Endodermal cell (in vitro differentiated cells): Measurements from ENCODE around the gene SDK2. TPM values are rescaled to one million over a fixed set of nuclear protein-coding genes. Genes with fewer than 3 reads are reported as not detected.

Experiments
- DNase-seq: peaks from one replicate; pipeline ENCODE4 v3.0.0-alpha.2; 2017
- H3K27ac ChIP-seq: 2 replicates; pipeline ENCODE4 v1.5.1; 2013; ENCODE audit warnings: mild to moderate bottlenecking, low read depth, low read length, moderate library complexity
- H3K27me3 ChIP-seq: 2 replicates; pipeline ENCODE4 v1.6.1; 2013; ENCODE audit warnings: mild to moderate bottlenecking, low read length, moderate library complexity; ENCODE audit not compliant: insufficient read depth, control insufficient read depth, poor library complexity, severe bottlenecking
- H3K36me3 ChIP-seq: 2 replicates; pipeline ENCODE4 v1.7.0; 2013; ENCODE audit warnings: mild to moderate bottlenecking, low read length, moderate library complexity; ENCODE audit not compliant: control insufficient read depth, insufficient read depth
- H3K4me1 ChIP-seq: one replicate; pipeline ENCODE4 v1.7.0; 2013; ENCODE audit warnings: low read length; ENCODE audit not compliant: control insufficient read depth, insufficient read depth
- H3K4me3 ChIP-seq: 2 replicates; pipeline ENCODE4 v1.5.1; 2013; ENCODE audit warnings: mild to moderate bottlenecking, low read length, moderate library complexity
- H3K9ac ChIP-seq: 2 replicates; pipeline ENCODE4 v1.6.1; 2013; ENCODE audit warnings: mild to moderate bottlenecking, low read length, moderate library complexity; ENCODE audit not compliant: poor library complexity, severe bottlenecking; ENCODE audit errors: extremely low read depth
- H3K9me3 ChIP-seq: 2 replicates; pipeline ENCODE4 v1.6.1; 2013; ENCODE audit warnings: mild to moderate bottlenecking, low read length, moderate library complexity; ENCODE audit not compliant: control insufficient read depth
- H3K27ac Mint-ChIP-seq: 2 replicates; pipeline ENCODE4 v1.8.0; 2020; ENCODE audit warnings: mixed read lengths
- H3K27me3 Mint-ChIP-seq: 2 replicates; pipeline ENCODE4 v1.8.0; 2021; ENCODE audit warnings: mild to moderate bottlenecking, mixed read lengths; ENCODE audit not compliant: insufficient read depth
- H3K36me3 Mint-ChIP-seq: 2 replicates; pipeline ENCODE4 v1.8.0; 2020; ENCODE audit warnings: low read depth, mixed read lengths
- H3K4me1 Mint-ChIP-seq: 2 replicates; pipeline ENCODE4 v1.8.0; 2020; ENCODE audit warnings: mixed read lengths
- H3K4me3 Mint-ChIP-seq: 2 replicates; pipeline ENCODE4 v1.8.0; 2020; ENCODE audit warnings: mild to moderate bottlenecking, moderate library complexity, mixed read lengths
- H3K9me3 Mint-ChIP-seq: 2 replicates; pipeline ENCODE4 v1.8.0; 2020; ENCODE audit warnings: mild to moderate bottlenecking, mixed read lengths
- WGBS, 2 experiments: methylation state at CpG; one replicate each; pipeline versions ENCODE4 v1.1.5 to v1.1.7; 2013; ENCODE audit warnings: missing lambda C conversion rate in 2 of 2, mixed read lengths in 1 of 2; ENCODE audit not compliant: insufficient coverage in 1 of 2, insufficient read length in 1 of 2; 5-methylcytosine and 5-hydroxymethylcytosine counted together
- total RNA-seq, 2 donors: library from RNA; stranded (reverse); fragmentation: NEBNext Ultra II Directional in 1 of 2; extraction: Animal tissue kit (Norgen Biotek cat#: 25700) in 1 of 2; gene quantifications; 2 replicates in 1 of 2; 3 replicates in 1 of 2; pipeline ENCODE4 v1.2.1, GENCODE V29; 2021
- TF ChIP-seq, protein P1 (sequence below): fragments of 200-600 bp; sonication (generic); conservative IDR thresholded peaks from 2 replicates; pipeline ENCODE4 v1.5.0; 2021; ENCODE audit warnings: antibody characterized with exemption, mild to moderate bottlenecking

Gene SDK2
- total RNA-seq, 2 donors from 2014 or later = 5.9 to 7.0 TPM

DNA sequence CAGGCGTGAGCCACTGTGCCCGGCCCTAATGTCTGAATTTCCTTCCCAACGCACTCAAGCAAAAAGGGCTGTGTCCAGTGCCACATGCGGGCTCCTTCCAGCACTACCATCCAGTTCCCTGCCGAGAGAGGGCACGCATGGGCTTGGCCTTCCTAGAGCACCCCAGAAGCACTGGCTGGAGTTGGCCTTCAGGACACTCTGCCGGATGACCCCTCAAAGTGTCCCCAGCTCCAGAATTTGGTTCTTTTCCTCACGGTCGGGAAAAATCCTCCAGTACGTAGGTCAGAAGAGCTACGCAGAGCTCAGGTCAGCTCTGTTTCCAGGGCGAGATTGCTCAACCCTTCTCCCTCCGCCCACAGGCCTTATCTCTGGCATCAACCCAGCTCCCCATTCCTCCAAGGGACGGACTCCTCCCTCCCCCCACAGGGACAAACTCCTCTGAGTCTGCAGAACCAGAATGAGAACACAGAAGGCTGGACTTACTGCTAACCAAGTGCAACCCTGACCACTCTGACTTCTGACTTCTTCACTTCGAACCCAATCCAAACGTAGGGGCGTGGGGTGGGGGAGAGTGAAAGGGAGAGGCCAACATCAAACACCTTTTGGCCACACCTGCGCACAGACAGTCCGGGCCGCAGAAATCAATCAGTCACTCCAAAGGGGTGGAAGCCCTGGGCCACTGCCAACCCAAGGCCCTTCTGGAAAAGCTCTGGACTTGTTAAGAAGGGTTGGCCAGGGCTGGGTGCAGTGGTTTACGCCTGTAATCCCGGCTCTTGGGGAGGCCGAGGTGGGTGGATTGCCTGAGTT, 336.0 kb downstream of the SDK2 start:
- Histone ChIP-seq H3K4me3 (peak overlapping the region; percentile 40), H3K27ac (no peak overlapping the region), H3K9ac (no peak overlapping the region), H3K4me1 (peaks cover 37% of the 10 kb centered on the region), H3K9me3 (no peaks in the 10 kb centered on the region), H3K27me3 (no peaks in the 10 kb centered on the region), H3K36me3 (peaks cover 22% of the 10 kb centered on the region)
- H3K9me3 Mint-ChIP-seq = no peaks in the 10 kb centered on the region
- H3K27me3 Mint-ChIP-seq = peaks cover under 1% of the 10 kb centered on the region
- 92 to 96% methylated on average over 20 to 23 of the region's 23 CpGs for WGBS, 2 experiments
- peaks cover 21% of the 10 kb centered on the region for H3K36me3 Mint-ChIP-seq
- H3K4me1 Mint-ChIP-seq = peaks cover 44% of the 10 kb centered on the region
- peak; percentile 55 for DNase-seq
- TF ChIP-seq, protein P1, sequence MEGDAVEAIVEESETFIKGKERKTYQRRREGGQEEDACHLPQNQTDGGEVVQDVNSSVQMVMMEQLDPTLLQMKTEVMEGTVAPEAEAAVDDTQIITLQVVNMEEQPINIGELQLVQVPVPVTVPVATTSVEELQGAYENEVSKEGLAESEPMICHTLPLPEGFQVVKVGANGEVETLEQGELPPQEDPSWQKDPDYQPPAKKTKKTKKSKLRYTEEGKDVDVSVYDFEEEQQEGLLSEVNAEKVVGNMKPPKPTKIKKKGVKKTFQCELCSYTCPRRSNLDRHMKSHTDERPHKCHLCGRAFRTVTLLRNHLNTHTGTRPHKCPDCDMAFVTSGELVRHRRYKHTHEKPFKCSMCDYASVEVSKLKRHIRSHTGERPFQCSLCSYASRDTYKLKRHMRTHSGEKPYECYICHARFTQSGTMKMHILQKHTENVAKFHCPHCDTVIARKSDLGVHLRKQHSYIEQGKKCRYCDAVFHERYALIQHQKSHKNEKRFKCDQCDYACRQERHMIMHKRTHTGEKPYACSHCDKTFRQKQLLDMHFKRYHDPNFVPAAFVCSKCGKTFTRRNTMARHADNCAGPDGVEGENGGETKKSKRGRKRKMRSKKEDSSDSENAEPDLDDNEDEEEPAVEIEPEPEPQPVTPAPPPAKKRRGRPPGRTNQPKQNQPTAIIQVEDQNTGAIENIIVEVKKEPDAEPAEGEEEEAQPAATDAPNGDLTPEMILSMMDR = no peak
- H3K27ac Mint-ChIP-seq = no peak overlapping the region
- no peak overlapping the region for H3K4me3 Mint-ChIP-seq

DNA sequence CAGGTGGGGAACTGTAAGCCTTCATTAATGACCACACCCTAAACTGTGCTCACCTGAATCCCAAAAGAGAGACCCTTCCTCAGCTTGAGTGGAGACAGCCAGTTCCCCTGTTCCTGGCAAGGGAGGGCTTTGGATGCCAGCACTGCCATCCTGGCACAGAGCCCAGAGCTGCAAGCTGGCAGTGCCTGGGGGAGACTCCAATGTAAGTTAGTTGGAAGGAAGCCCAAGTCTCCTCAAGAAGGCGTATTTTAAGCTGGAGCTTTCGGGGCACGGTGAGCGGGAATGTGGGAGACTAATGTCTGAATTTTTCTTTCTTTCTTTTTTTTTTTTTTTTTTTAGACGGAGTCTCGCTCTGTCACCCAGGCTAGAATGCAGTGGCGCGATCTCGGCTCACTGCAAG, 337.1 kb downstream of the SDK2 start:
- no peak overlapping the region for H3K4me3 ChIP-seq
- no peaks in the 10 kb centered on the region for H3K27me3 Mint-ChIP-seq
- no peak overlapping the region for H3K27ac Mint-ChIP-seq
- H3K9me3 Mint-ChIP-seq = no peaks in the 10 kb centered on the region
- peaks cover 37% of the 10 kb centered on the region for H3K4me1 Mint-ChIP-seq
- H3K27ac ChIP-seq = no peak overlapping the region
- no peak overlapping the region for H3K4me3 Mint-ChIP-seq
- no peak overlapping the region for H3K9ac ChIP-seq
- peaks cover 23% of the 10 kb centered on the region for H3K36me3 Mint-ChIP-seq
- TF ChIP-seq, protein P1 = no peak
- peaks cover 22% of the 10 kb centered on the region for H3K36me3 ChIP-seq
- no peaks in the 10 kb centered on the region for H3K9me3 ChIP-seq
- no peaks in the 10 kb centered on the region for H3K27me3 ChIP-seq
- 97 to 100% methylated on average over 3 to 8 of the region's 9 CpGs for WGBS, 2 experiments
- DNase-seq = no peak
- H3K4me1 ChIP-seq = peaks cover 34% of the 10 kb centered on the region

DNA sequence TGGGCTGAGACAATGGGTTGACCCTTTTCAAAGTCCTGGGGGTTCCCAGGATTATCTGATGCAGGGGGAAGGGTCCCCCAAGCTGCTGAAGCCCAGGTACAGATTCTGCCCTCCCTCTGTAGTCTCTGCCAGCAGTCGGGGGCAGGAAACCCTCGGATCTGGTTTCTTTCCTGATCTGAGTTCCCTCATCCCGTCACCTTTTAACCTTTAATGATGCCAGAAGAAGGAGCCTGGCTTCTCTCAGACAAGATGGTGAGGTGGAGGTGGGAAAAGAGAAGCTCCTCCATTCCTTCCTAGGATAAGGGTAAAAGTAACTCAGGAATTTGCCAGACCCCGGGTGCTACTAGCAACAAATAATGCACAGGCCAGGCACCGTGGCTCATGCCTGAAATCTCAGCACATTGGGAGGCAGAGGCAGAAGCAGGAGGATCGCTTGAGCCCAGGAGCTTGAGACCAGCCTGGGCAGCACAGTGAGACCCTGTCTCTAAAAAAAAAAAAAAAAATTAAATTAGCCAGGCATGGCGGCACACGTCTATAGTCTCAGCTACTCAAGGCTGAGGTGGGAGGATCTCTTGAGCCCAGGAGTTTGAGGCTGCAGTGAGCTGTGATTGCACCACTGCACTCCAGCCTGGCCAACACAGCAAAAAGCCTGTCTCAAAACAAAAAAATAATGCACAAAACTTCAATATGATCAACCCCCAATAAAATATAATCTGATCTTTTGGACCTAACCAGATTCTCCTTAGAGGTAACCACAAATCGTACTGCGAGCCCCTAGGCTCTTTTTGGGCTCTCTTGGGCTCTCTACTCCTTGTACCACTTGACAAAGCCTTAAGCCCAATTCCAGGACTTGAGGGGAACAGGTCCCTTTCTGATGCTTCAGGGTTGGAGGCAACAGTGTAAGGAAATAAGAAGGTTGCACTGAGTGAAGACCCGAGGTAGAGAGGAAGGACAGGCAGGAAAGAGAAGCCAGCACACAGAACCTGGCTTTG, 338.1 kb downstream of the SDK2 start:
- Mint-ChIP-seq H3K27ac (no peak overlapping the region), H3K4me1 (peaks cover 37% of the 10 kb centered on the region), H3K9me3 (no peaks in the 10 kb centered on the region), H3K36me3 (peaks cover 25% of the 10 kb centered on the region), H3K4me3 (no peak overlapping the region), H3K27me3 (no peaks in the 10 kb centered on the region)
- 88 to 94% methylated on average over 5 to 11 of the region's 11 CpGs for WGBS, 2 experiments
- peak overlapping the region; percentile 18 for H3K27ac ChIP-seq
- peaks cover 26% of the 10 kb centered on the region for H3K36me3 ChIP-seq
- DNase-seq = peak; percentile 65
- H3K27me3 ChIP-seq = no peaks in the 10 kb centered on the region
- TF ChIP-seq, protein P1 = no peak
- H3K9ac ChIP-seq = no peak overlapping the region
- H3K4me3 ChIP-seq = peak overlapping the region; percentile 36
- peaks cover 34% of the 10 kb centered on the region for H3K4me1 ChIP-seq
- H3K9me3 ChIP-seq = no peaks in the 10 kb centered on the region
